ENCODE measurements around the gene KIF26B. TPM values are rescaled to one million over a fixed set of nuclear protein-coding genes. Genes with fewer than 3 reads are reported as not detected.

KIF26B gene
- polyA plus RNA-seq, 1 donor, result 33.3 TPM

DNA sequence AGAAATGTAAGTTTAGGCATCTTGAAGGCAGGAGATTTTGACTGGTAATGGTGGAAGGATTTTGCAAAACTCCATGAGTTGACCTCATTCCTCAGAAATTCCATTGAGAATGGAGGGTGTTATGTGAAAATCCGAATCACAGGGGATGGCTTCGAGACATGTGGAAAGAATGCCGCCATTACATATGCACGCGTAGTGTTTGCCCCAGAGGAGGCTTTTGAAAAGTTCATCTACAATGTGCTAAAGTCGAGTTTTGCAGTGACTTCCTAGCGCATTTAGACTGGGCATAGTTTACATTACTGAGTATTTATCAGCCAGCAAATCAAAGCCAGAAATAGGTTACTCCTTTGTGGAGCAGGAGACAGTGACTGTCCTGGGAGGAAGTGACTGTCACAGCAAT, 307.4 kb downstream of the KIF26B start:
- DNase-seq, result no peak

GRCh38 chr1:245463392-245464165, 308.8 kb downstream of the KIF26B start:
- no peak for DNase-seq

- DNase-seq, result no peak
Measured at GRCh38 chr1:245464290-245464689, 309.5 kb downstream of the KIF26B start.

DNA sequence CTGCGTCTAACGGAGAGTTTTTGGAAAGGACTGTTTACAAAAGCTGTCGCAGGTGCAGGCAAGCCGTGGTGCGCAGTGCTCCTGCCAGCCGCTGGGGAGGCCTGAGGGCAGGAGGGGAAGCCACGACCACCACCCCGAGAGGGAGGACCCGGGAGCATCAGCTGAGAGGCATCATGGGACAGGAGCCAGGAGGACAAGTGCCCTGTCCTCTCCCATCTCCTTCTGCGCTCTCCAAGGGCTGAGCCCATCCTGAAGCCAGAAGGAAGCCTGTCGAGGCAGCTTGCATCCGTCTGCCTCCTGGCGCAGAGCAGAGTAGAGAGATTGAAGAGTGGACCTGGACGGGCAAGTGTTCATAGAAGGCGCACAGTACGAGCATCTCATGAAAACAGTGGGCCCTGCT, 310.9 kb downstream of the KIF26B start:
- no peak for DNase-seq

DNA sequence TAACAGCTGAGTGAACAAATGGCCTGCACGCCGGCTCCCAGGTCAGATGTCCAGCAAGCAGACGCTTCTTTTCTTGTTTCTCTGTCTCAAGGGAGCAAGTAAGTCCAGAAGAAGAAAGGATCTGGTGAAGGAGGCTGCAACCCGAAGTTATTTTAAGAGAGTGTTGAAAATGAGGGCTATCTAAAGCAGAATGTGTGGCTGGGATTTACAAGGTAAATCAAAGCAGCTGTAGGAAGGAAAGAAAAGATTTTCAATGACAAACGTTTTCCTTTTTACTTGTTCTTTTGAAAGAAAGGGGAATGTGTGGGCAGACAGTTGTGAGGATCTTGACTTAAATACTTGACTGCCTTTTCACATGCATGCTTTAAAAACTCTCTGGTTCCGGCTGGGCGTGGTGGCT, 311.5 kb downstream of the KIF26B start:
- no peak for DNase-seq

DNA sequence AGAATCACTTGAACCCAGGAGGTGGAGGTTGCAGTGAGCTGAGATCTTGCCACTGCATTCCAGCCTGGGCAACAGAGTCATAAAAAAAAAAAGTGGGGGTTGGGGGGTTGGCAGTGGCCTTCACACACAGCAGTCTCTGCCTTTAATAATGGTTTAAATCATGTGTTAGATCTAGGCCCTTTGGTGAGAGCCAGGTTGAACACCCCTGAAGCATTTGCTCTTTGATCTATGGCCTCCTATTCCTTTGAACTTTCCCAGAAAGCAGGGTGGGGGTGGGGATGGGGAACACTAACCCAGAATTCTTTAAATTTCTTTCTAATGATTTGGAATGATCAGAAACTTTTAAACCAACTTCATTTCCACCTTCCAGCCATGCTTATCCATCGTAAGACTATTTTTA, 313.0 kb downstream of the KIF26B start:
- DNase-seq, result no peak

DNA sequence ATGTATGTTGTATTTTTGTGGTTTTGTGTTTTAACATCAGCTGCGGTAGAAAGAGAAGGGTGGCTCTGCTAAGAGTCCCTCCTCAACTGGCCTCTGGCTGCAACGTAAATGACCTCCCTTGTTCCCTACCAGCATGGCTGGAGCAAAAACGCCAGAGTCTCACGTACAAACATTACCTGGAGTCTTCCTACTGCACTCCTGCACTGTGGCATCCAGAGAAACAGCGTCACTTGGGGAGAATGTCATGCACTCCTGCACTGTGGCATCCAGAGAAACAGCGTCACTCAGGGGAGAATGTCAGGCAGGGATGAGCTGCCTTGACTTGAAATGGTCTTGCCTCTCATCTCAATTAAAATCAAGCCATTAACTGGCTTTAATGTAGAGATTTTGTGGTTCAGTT, 314.2 kb downstream of the KIF26B start:
- DNase-seq, result no peak

DNA sequence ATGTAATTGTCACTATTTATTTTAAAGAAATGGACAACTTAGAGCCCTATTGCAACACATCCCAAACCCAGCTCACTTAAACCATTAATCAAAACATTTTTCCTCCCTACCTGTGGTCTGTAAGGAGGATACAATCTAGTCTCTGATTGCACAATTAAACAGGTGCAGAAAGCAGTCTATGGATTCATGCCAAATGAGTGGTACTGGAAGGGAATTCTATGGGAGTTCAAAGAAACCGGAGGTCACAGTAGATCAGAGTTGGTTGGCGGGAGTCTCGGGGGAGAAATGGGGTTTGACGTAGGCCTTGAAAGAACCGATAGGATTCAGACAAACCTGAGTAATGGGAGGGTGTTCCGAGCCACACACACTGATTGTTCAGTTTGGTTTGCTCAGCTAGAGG, 314.9 kb downstream of the KIF26B start:
- DNase-seq, result no peak

- DNase-seq, result no peak
Measured at GRCh38 chr1:245475126-245475525, 320.3 kb downstream of the KIF26B start.

GRCh38 chr1:245475961-245476516, 321.3 kb downstream of the KIF26B start:
- no peak for DNase-seq

GRCh38 chr1:245477941-245478340, 323.2 kb downstream of the KIF26B start:
- DNase-seq, result no peak

DNA sequence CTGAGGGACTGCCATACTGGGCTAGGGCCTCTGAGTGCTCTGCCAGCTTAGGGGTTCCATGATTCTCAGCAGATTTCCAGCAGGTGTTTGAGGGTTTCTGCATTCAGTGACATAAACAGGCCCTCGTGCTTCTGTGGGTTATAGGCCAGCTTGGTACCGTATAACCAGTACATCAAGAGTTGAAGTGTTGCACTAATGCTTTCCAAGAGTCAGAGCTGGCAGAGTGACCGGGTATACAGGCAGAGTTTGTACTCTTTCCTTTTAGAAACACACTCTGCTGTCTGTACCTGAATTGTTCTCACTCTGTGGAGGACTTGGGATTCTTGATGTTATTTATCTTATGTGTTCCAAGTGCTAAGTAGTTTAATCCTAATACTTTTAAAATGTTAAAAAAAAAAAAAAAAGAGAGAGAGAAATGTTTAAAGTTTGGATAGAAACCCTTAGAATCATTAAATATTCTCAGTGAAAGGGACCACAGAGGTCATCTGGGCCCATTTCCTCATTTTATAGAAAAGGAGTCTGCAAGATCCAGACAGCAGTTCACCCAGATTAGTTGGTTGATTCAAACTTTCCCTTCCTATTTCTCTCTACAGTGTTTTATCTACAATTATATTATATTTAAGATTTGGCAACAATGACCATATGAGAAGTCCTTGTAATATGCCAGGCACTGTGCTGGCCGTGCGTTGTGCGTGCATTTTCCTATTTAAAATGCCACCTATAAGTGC, 325.8 kb downstream of the KIF26B start:
- DNase-seq, result no peak

GRCh38 chr1:245481261-245481660, 326.5 kb downstream of the KIF26B start:
- DNase-seq, result no peak

DNA sequence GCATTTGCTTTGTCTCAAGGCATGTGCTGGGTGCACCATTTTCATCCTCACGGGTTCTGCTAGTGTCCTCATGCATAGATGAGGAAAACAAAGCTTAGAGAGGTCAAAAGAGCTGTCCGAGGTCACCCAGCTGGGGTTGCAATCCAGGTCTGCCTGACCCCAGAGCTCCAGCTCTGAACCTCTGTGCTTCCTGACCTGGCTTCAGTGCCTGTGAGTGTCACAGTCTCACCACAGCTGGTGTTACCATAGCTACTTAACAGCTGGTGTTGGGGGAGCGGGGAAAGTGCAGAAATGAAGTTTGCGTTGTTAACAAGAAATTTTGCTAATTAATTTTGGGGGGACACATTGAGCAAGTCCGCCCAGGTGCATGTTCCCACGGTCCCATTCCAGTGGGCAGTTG, 328.5 kb downstream of the KIF26B start:
- no peak for DNase-seq

- DNase-seq, result no peak
Measured at GRCh38 chr1:245484176-245484575, 329.4 kb downstream of the KIF26B start.

- DNase-seq, result no peak
Measured at GRCh38 chr1:245485996-245486395, 331.2 kb downstream of the KIF26B start.

DNA sequence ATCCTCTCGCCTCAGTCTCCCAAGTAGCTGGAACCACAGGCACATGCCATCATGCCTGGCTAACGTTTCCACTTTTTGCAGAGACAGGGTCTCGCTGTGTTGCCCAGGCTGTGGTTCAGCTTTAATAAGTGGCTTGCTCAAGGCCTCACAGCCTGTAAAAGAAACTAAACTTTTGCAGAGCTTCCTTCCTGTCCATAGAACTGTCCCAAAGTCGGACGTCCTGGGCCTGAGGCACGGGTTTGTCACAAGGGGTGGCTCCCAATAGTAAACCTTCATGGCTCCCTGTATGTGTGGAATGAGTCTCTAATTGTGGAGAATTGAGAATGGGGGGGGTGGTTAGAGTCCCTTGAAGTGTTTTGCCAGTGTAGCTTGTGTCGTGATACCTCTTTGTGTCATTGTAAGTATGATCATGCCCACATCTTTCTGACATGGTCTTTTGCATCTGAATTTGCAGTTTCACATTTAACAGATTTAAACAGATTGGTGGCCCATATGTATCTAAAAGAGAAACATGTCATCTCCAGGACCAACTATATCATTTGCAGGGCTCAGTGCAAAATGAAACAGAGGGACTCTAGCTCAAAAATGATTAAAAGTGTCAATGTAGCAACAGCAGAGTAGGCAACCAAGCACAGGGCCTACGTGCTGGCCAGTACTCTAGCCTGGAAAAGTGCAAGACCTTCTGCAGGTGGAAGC, 332.1 kb downstream of the KIF26B start:
- no peak for DNase-seq

DNA sequence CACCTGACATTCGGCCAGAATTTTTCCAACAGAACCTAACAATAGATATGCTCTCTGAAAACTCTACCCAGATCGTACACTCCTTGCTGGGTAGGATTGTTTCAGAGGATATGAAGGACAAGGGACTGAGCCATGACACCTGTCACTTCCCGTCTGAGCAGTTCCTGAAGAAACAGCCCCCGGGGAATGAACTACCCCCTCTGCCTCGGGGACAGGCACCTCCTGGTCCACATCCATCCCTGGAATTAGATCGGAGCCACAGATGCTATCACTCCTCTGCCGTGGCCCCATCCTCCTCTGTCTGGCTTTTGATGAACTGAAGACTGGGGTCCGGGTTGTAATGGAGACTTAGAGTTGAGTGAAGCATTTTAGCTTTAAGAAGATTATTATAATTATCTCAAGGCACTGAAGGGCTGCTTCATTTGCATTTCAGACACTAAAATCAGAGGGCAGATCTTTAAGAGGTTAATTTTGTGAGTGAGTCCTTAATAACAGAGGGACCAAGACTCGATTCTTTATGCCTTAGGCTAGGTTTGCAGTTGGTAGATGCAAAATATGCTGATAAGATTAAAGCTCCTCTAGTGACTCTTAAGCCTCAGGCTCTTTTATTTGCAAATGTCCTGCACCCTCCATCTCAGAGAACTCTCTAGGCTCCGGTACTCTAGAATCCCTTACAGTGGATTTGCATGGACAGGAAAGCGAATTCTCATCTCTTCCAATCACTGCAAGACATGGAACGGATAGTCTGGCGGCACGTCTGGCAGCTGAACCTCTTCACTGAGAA, 333.8 kb downstream of the KIF26B start:
- no peak for DNase-seq

DNA sequence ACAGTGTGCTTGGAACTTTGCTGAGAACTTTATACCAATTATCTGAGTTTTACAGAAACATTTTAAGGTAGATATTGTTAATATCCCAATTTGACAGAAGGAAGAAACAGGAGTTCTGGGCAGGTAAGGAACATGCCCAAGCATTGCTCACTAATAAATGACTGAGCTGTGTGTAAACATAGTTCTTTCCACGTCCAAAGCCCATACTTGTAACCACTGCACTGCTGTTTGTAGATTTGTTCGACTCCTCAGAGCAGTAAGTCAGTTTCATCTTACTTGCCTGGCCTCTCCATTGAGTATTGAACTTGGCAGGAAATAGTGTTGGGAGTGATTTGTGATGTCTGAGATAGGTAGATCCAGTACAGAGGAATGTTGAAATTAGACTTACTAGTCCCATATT, 335.1 kb downstream of the KIF26B start:
- no peak for DNase-seq

GRCh38 chr1:245493029-245493428, 338.2 kb downstream of the KIF26B start:
- DNase-seq, result no peak

GRCh38 chr1:245495681-245496080, 340.9 kb downstream of the KIF26B start:
- DNase-seq, result no peak

GRCh38 chr1:245500546-245500945, 345.8 kb downstream of the KIF26B start:
- no peak for DNase-seq
